Activated T-helper 1 cell treated with anti-CD3 and anti-CD28 coated beads, Interleukin-12 subunit alpha, Interleukin-12 subunit beta, Interleukin-2, Interleukin-4 antibody, amounts not matched to agents 30 ng/mL and 10 ng/mL and 1 ng/mL, durations not matched to agents 14 hours and 24 hours and 36 hours (primary cell): Measurements from ENCODE around the gene LMX1B. TPM values are rescaled to one million over a fixed set of nuclear protein-coding genes. Genes with fewer than 3 reads are reported as not detected.
A peak's percentile ranks its signal among the peaks of the same experiment; 100 is the strongest.

Source experiments
- DNase-seq: peaks from one replicate; pipeline ENCODE4 v3.0.0; 2021; ENCODE audit warnings: low spot score
- H3K27ac Mint-ChIP-seq: one replicate; pipeline ENCODE4 v1.8.0; 2021; ENCODE audit warnings: mild to moderate bottlenecking, mixed read lengths
- H3K27me3 Mint-ChIP-seq: one replicate; pipeline ENCODE4 v1.8.0; 2022; ENCODE audit warnings: mild to moderate bottlenecking, moderate library complexity, mixed read lengths; ENCODE audit not compliant: insufficient read depth
- H3K36me3 Mint-ChIP-seq: one replicate; pipeline ENCODE4 v1.8.0; 2021; ENCODE audit warnings: low read depth, mixed read lengths
- H3K4me1 Mint-ChIP-seq: one replicate; pipeline ENCODE4 v1.8.0; 2021; ENCODE audit warnings: low read depth, mixed read lengths
- H3K4me3 Mint-ChIP-seq: one replicate; pipeline ENCODE4 v1.8.0; 2021; ENCODE audit warnings: mild to moderate bottlenecking, moderate library complexity, mixed read lengths
- H3K9me3 Mint-ChIP-seq: one replicate; pipeline ENCODE4 v1.8.0; 2021; ENCODE audit warnings: mixed read lengths
- intact Hi-C: fragments of 100-400 bp; cut with micrococcal nuclease; formaldehyde crosslinking; loops from one replicate; pipeline ENCODE4 v1.15.1; 2024
- total RNA-seq: library from RNA; stranded (reverse); gene quantifications from 2 replicates; pipeline ENCODE4 v1.2.3, GENCODE V29; 2022

LMX1B gene
- total RNA-seq, 1 donor from 2014 or later: not detected

DNA sequence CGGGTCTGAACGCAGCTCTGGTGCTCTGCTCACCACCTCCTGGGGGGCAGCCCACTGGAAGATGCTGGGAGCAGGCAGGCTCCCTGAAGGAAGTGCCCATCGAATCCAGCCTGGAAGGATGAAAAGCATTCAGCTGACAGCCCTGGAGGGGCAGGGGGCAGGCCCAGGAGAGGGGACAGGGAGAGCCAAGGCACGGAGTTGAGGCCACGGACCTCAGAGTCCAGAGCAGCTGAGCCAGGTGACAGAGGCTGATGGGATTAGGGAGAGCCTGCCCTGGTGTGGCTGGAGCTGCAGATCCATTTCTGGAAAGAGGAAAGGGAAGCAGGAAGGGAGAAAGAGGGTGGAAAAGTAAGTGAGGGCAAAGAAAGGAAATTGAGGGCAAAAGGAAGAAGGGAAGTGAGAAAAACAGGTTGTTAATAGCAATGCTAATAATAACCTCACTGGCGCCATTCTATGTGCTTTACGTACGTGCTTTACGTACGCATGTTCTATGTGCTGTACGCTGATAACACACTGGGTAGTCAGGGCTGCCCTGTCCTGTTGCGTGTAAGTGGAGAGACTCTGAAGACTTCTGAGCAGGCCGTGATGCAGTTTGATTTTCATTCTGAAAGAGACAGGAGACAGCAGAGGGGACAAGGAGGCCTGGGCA, 52.6 kb downstream of the LMX1B start:
- Mint-ChIP-seq H3K4me1 (no peaks in the 10 kb centered on the region), H3K27ac (no peak overlapping the region), H3K9me3 (no peaks in the 10 kb centered on the region), H3K4me3 (no peak overlapping the region), H3K36me3 (no peaks in the 10 kb centered on the region), H3K27me3 (peaks cover 19% of the 10 kb centered on the region)
- intact Hi-C loops: no loop called here
- no peak for DNase-seq

- no peak overlapping the region for H3K27ac Mint-ChIP-seq
- H3K4me3 Mint-ChIP-seq: no peak overlapping the region
- no peak for DNase-seq
- no peaks in the 10 kb centered on the region for H3K36me3 Mint-ChIP-seq
- H3K27me3 Mint-ChIP-seq: peaks cover 25% of the 10 kb centered on the region
- intact Hi-C loops: no loop called here
- no peaks in the 10 kb centered on the region for H3K9me3 Mint-ChIP-seq
- no peaks in the 10 kb centered on the region for H3K4me1 Mint-ChIP-seq
Measured at GRCh38 chr9:126667190-126668055, 53.7 kb downstream of the LMX1B start.

GRCh38 chr9:126668058-126668457, 54.3 kb downstream of the LMX1B start:
- H3K9me3 Mint-ChIP-seq: no peaks in the 10 kb centered on the region
- H3K4me1 Mint-ChIP-seq: no peaks in the 10 kb centered on the region
- no peak for DNase-seq
- intact Hi-C loops: no loop called here
- H3K27me3 Mint-ChIP-seq: peaks cover 21% of the 10 kb centered on the region
- no peaks in the 10 kb centered on the region for H3K36me3 Mint-ChIP-seq
- H3K27ac Mint-ChIP-seq: no peak overlapping the region
- no peak overlapping the region for H3K4me3 Mint-ChIP-seq

GRCh38 chr9:126669108-126669507, 55.4 kb downstream of the LMX1B start:
- Mint-ChIP-seq H3K27ac (no peak overlapping the region), H3K27me3 (peaks cover 24% of the 10 kb centered on the region), H3K36me3 (no peaks in the 10 kb centered on the region), H3K4me3 (no peak overlapping the region), H3K4me1 (no peaks in the 10 kb centered on the region), H3K9me3 (no peaks in the 10 kb centered on the region)
- intact Hi-C loops: no loop called here
- DNase-seq: no peak

DNA sequence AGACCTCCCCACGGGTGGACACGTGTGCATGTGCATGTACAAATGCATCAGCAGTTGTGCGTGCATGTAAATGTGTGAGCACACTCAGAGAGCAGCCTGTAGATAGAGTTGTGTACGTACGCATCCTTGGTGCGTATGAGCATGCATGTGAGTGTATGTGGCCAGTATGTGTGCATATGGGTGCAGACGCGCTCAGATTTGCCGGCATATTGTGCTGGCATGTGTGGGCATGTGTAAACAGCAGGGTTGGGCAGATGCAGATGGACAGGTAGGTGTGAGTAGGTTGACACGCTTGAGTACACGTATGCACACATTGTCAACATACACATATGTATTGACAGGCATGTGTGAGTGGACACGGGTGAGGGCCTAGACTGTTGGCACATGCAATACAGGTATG, 56.5 kb downstream of the LMX1B start:
- Mint-ChIP-seq H3K36me3 (no peaks in the 10 kb centered on the region), H3K4me3 (no peak overlapping the region), H3K9me3 (no peaks in the 10 kb centered on the region), H3K4me1 (no peaks in the 10 kb centered on the region), H3K27ac (no peak overlapping the region), H3K27me3 (peaks cover 33% of the 10 kb centered on the region)
- intact Hi-C loops: no loop called here
- no peak for DNase-seq

GRCh38 chr9:126671381-126671831, 57.7 kb downstream of the LMX1B start:
- Mint-ChIP-seq H3K9me3 (no peaks in the 10 kb centered on the region), H3K27me3 (peaks cover 35% of the 10 kb centered on the region), H3K36me3 (peaks cover 3% of the 10 kb centered on the region), H3K27ac (no peak overlapping the region), H3K4me3 (no peak overlapping the region), H3K4me1 (peaks cover 5% of the 10 kb centered on the region)
- DNase-seq: no peak
- intact Hi-C loops: no loop called here

GRCh38 chr9:126671983-126672382, 58.3 kb downstream of the LMX1B start:
- H3K36me3 Mint-ChIP-seq: peaks cover 3% of the 10 kb centered on the region
- H3K9me3 Mint-ChIP-seq: no peaks in the 10 kb centered on the region
- peaks cover 5% of the 10 kb centered on the region for H3K4me1 Mint-ChIP-seq
- intact Hi-C loops: no loop called here
- H3K4me3 Mint-ChIP-seq: no peak overlapping the region
- peaks cover 38% of the 10 kb centered on the region for H3K27me3 Mint-ChIP-seq
- DNase-seq: no peak
- H3K27ac Mint-ChIP-seq: no peak overlapping the region

- Mint-ChIP-seq H3K9me3 (no peaks in the 10 kb centered on the region), H3K4me3 (no peak overlapping the region), H3K27ac (no peak overlapping the region), H3K27me3 (peaks cover 45% of the 10 kb centered on the region), H3K4me1 (peaks cover 5% of the 10 kb centered on the region), H3K36me3 (peaks cover 3% of the 10 kb centered on the region)
- intact Hi-C loops: no loop called here
- DNase-seq: no peak
Measured at GRCh38 chr9:126672634-126673284, 59.0 kb downstream of the LMX1B start.

- peaks cover 3% of the 10 kb centered on the region for H3K36me3 Mint-ChIP-seq
- DNase-seq: no peak
- no peaks in the 10 kb centered on the region for H3K9me3 Mint-ChIP-seq
- peaks cover 54% of the 10 kb centered on the region for H3K27me3 Mint-ChIP-seq
- no peak overlapping the region for H3K4me3 Mint-ChIP-seq
- H3K27ac Mint-ChIP-seq: no peak overlapping the region
- intact Hi-C loops: no loop called here
- peaks cover 5% of the 10 kb centered on the region for H3K4me1 Mint-ChIP-seq
Measured at GRCh38 chr9:126673689-126674364, 60.1 kb downstream of the LMX1B start.

DNA sequence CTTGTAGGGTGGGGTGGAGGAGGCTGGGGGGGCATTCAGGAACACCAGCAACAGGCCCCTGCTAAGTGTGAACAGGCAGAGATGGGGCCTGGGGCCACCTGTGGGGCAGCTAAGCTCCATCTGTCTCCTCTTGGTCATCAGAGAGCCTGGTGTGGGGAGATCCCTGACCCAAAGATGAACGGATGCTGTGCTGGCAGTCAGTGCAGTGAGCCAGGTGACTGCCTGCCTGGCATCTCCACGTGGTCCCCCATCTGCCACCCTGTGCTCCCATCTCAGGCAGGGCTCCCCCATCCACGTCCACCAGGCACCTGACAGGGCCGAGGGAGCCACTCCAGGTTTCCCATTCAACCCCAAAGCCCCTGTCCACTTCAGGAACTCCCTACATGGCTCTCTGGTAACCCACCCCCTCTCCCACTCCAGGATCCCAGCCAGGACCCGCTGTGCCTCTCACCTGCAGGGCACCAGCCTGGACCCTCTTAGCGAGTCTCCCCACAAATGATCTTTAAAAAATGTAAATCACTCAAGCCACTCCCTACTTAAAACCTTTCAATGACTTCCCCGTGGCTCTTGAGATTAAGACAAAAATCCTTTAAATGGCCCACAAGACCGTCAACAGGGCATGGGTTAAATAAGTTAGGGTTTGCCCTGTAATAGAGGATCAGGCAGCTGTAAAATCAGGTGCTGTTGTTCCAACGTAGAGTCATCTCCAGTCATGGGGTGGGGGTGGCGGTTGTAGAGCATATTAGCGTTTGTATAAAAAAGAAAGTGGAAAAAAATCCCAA, 60.8 kb downstream of the LMX1B start:
- no peak for DNase-seq
- H3K36me3 Mint-ChIP-seq: peaks cover 3% of the 10 kb centered on the region
- H3K27ac Mint-ChIP-seq: no peak overlapping the region
- H3K27me3 Mint-ChIP-seq: peaks cover 58% of the 10 kb centered on the region
- peaks cover 5% of the 10 kb centered on the region for H3K4me1 Mint-ChIP-seq
- H3K4me3 Mint-ChIP-seq: no peak overlapping the region
- no peaks in the 10 kb centered on the region for H3K9me3 Mint-ChIP-seq
- intact Hi-C loops: no loop called here

DNA sequence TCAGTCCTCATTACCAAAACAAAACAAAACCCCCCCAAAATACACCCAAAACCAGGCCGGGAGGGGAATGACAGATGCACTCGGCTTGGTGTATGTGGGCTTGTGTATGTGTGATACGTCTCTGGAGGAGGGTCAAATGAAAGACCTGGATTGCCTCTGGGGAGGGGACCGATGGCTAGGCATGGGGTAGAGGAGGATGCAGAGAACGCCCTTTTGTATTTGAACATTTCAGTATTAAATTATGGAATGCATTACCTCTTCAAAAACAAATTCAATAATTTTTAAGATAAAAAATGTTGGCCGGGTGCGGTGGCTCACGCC, 61.4 kb downstream of the LMX1B start:
- DNase-seq: no peak
- H3K27me3 Mint-ChIP-seq: peaks cover 60% of the 10 kb centered on the region
- H3K9me3 Mint-ChIP-seq: no peaks in the 10 kb centered on the region
- H3K36me3 Mint-ChIP-seq: peaks cover 3% of the 10 kb centered on the region
- H3K27ac Mint-ChIP-seq: no peak overlapping the region
- intact Hi-C loops: no loop called here
- peaks cover 5% of the 10 kb centered on the region for H3K4me1 Mint-ChIP-seq
- H3K4me3 Mint-ChIP-seq: no peak overlapping the region

- no peak for DNase-seq
- no peaks in the 10 kb centered on the region for H3K9me3 Mint-ChIP-seq
- peak overlapping the region; percentile 30 for H3K4me3 Mint-ChIP-seq
- H3K4me1 Mint-ChIP-seq: peaks cover 5% of the 10 kb centered on the region
- intact Hi-C loops: loop anchor here (2.0 kb wide), 1 partner anchor 51 kb away; no protein-coding TSS in a partner anchor
- peaks cover 3% of the 10 kb centered on the region for H3K36me3 Mint-ChIP-seq
- H3K27me3 Mint-ChIP-seq: peaks cover 64% of the 10 kb centered on the region
- H3K27ac Mint-ChIP-seq: peak overlapping the region; percentile 61
Measured at GRCh38 chr9:126676102-126676684, 62.5 kb downstream of the LMX1B start.
